WTC11 (cell line): ENCODE data around the gene LAMA5. TPM values are rescaled to one million over a fixed set of nuclear protein-coding genes. Genes with fewer than 3 reads are reported as not detected.

Experiments used
- ATAC-seq: fragments of 200-7000 bp; cut with Tn5 transposase; 2 replicates; pipeline ENCODE4 v1.10.0; 2021; ENCODE audit warnings: mild to moderate bottlenecking, moderate library complexity
- CTCF ChIA-PET: fragments of 300-600 bp; sonication (Branson Sonifier 250); formaldehyde crosslinking; loops from one replicate; lab custom pipeline; 2021; ENCODE audit warnings: antibody characterized with exemption; lab: Charles Lee
- POLR2A ChIA-PET: fragments of 350-600 bp; sonication (Branson Sonifier 250); formaldehyde crosslinking; loops from one replicate; lab custom pipeline; 2021; ENCODE audit warnings: antibody characterized with exemption; lab: Charles Lee
- DNase-seq: peaks from one replicate; pipeline ENCODE4 v3.0.0; 2021; ENCODE audit warnings: low spot score
- H3K27ac Mint-ChIP-seq: 2 replicates; pipeline ENCODE4 v1.8.0; 2021; ENCODE audit warnings: mixed read lengths
- H3K27me3 Mint-ChIP-seq: 2 replicates; pipeline ENCODE4 v1.8.0; 2021; ENCODE audit warnings: low read depth, mild to moderate bottlenecking, moderate library complexity, mixed read lengths
- H3K36me3 Mint-ChIP-seq: 2 replicates; pipeline ENCODE4 v1.8.0; 2021; ENCODE audit warnings: mixed read lengths
- H3K4me1 Mint-ChIP-seq: 2 replicates; pipeline ENCODE4 v1.8.0; 2022; ENCODE audit warnings: mixed read lengths
- H3K4me3 Mint-ChIP-seq: 2 replicates; pipeline ENCODE4 v1.8.0; 2021; ENCODE audit warnings: mild to moderate bottlenecking, moderate library complexity, mixed read lengths
- H3K9me3 Mint-ChIP-seq: 2 replicates; pipeline ENCODE4 v1.8.0; 2021; ENCODE audit warnings: mixed read lengths
- ESRRA ChIP-seq: sonication (generic); formaldehyde crosslinking; IDR thresholded peaks from 2 replicates; pipeline ENCODE4 v1.8.1; 2022; ENCODE audit warnings: mild to moderate bottlenecking, missing genetic modification reagents, borderline replicate concordance
- FOXJ3 ChIP-seq: sonication (generic); formaldehyde crosslinking; IDR thresholded peaks from 2 replicates; pipeline ENCODE4 v1.9.0; 2021; ENCODE audit warnings: missing genetic modification reagents, mild to moderate bottlenecking, borderline replicate concordance
- FOXK1 ChIP-seq: sonication (generic); formaldehyde crosslinking; IDR thresholded peaks from 2 replicates; pipeline ENCODE4 v1.8.0; 2022; ENCODE audit warnings: mild to moderate bottlenecking, moderate library complexity, missing genetic modification reagents
- IRF2 ChIP-seq: sonication (generic); formaldehyde crosslinking; IDR thresholded peaks from 2 replicates; pipeline ENCODE4 v1.8.0; 2022; ENCODE audit warnings: low read depth, missing genetic modification reagents, borderline replicate concordance
- MXD4 ChIP-seq: fragments of 250-450 bp; sonication (Bioruptor Pico); IDR thresholded peaks from 2 replicates; pipeline ENCODE4 v1.8.0; 2021; ENCODE audit warnings: mild to moderate bottlenecking, moderate library complexity, borderline replicate concordance
- NFATC4 ChIP-seq: fragments of 250-450 bp; sonication (Bioruptor Pico); IDR thresholded peaks from 2 replicates; pipeline ENCODE4 v1.9.0; 2021; ENCODE audit warnings: mild to moderate bottlenecking
- OVOL2 ChIP-seq: fragments of 250-450 bp; sonication (Bioruptor Pico); IDR thresholded peaks from 2 replicates; pipeline ENCODE4 v1.9.0; 2021; ENCODE audit warnings: mild to moderate bottlenecking, borderline replicate concordance
- SMAD3 ChIP-seq: sonication (generic); formaldehyde crosslinking; IDR thresholded peaks from 2 replicates; pipeline ENCODE4 v1.8.0; 2022; ENCODE audit warnings: missing genetic modification reagents, mild to moderate bottlenecking, borderline replicate concordance
- SMAD4 ChIP-seq: sonication (generic); formaldehyde crosslinking; IDR thresholded peaks from 2 replicates; pipeline ENCODE4 v1.8.0; 2022; ENCODE audit warnings: mild to moderate bottlenecking, missing genetic modification reagents
- SOX15 ChIP-seq: fragments of 250-450 bp; sonication (Bioruptor Pico); IDR thresholded peaks from 2 replicates; pipeline ENCODE4 v1.9.0; 2021; ENCODE audit warnings: mild to moderate bottlenecking
- SP1 ChIP-seq: sonication (generic); formaldehyde crosslinking; conservative IDR thresholded peaks from 2 replicates; pipeline ENCODE4 v1.8.1; 2022; ENCODE audit warnings: missing genetic modification reagents
- TEAD1 ChIP-seq: sonication (generic); formaldehyde crosslinking; IDR thresholded peaks from 2 replicates; pipeline ENCODE4 v1.8.0; 2022; ENCODE audit warnings: mild to moderate bottlenecking, missing genetic modification reagents
- ZNF263 ChIP-seq: sonication (generic); formaldehyde crosslinking; IDR thresholded peaks from 2 replicates; pipeline ENCODE4 v1.8.1; 2022; ENCODE audit warnings: low read depth, mild to moderate bottlenecking, moderate library complexity, missing genetic modification reagents
- total RNA-seq: library from RNA; stranded (reverse); gene quantifications from 3 replicates; pipeline ENCODE4 v1.2.3, GENCODE V29; 2021
- TF ChIP-seq, protein P1 (sequence below): sonication (generic); formaldehyde crosslinking; IDR thresholded peaks from 2 replicates; pipeline ENCODE4 v1.8.1; 2022; ENCODE audit warnings: missing genetic modification reagents, borderline replicate concordance
- TF ChIP-seq, protein P2 (sequence below): sonication (generic); formaldehyde crosslinking; IDR thresholded peaks from 2 replicates; pipeline ENCODE4 v1.8.1; 2022; ENCODE audit warnings: mild to moderate bottlenecking, moderate library complexity, missing genetic modification reagents
- TF ChIP-seq, protein P3 (sequence below): fragments of 250-450 bp; sonication (Bioruptor Pico); IDR thresholded peaks from 2 replicates; pipeline ENCODE4 v1.9.0; 2021; ENCODE audit warnings: mild to moderate bottlenecking
- TF ChIP-seq, protein P4 (sequence below): sonication (generic); formaldehyde crosslinking; IDR thresholded peaks from 2 replicates; pipeline ENCODE4 v1.8.1; 2022; ENCODE audit warnings: low read depth, missing genetic modification reagents, borderline replicate concordance
- TF ChIP-seq, protein P5 (sequence below): fragments of 250-450 bp; sonication (Bioruptor Pico); IDR thresholded peaks from 2 replicates; pipeline ENCODE4 v1.9.0; 2021; ENCODE audit warnings: mild to moderate bottlenecking
- TF ChIP-seq, protein P6 (sequence below): sonication (generic); formaldehyde crosslinking; conservative IDR thresholded peaks from 2 replicates; pipeline ENCODE4 v1.8.1; 2023; ENCODE audit warnings: mild to moderate bottlenecking, low read depth, missing genetic modification reagents, moderate library complexity
- TF ChIP-seq, protein P7 (sequence below): sonication (generic); formaldehyde crosslinking; IDR thresholded peaks from 2 replicates; pipeline ENCODE4 v1.8.1; 2023; ENCODE audit warnings: mild to moderate bottlenecking, missing genetic modification reagents, moderate library complexity

The LAMA5 gene
- total RNA-seq, 1 experiment from 2014 or later = 329 TPM

DNA sequence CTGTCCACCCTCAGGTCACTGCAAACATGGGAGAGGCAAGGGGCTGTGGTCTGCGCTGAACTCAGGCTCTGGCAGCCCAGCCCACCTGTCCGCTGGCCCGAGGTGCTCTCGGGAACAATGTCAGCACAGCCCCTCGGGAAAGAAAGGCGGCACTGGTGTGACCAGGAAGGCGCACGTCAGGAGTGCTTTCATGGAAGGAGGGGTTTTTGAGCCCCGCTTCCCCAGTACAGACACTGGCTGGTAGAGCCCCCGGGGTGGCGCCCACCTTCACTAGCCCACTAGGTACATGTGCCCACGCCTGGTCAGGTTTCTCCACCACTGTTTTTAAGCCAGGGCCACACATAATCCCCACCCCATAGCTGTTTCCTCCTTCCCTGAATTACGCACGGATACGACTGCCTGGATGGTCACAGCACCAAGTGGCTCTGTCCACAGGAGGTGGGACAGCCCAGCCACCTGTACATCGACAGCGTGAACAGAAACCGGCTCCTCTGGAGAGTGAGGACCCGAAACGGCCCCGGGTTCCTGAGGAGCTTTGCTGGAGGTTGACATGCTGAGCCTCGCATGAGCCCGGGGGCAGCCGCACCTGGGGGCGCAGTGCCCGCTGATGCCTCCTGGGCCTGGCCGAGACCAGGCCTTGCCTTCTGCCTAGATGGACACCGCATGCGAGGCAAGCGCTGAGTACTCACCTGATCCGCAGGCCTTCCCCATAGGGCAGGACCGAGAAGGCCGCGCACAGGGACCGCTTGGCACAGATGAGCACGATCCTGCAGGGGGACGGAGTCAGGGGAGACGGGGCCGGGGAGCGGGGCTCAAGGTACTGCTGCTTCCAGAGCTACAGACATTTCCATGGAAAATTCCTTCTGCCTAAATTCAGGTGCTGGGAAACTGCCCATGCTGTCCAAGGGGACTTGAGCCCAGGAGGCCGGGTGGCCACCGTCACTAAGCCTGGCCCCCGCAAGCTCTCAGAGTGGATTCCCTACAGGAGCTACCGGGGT, 27.4 kb upstream of the LAMA5 start (continued):
- TF ChIP-seq, protein P1, sequence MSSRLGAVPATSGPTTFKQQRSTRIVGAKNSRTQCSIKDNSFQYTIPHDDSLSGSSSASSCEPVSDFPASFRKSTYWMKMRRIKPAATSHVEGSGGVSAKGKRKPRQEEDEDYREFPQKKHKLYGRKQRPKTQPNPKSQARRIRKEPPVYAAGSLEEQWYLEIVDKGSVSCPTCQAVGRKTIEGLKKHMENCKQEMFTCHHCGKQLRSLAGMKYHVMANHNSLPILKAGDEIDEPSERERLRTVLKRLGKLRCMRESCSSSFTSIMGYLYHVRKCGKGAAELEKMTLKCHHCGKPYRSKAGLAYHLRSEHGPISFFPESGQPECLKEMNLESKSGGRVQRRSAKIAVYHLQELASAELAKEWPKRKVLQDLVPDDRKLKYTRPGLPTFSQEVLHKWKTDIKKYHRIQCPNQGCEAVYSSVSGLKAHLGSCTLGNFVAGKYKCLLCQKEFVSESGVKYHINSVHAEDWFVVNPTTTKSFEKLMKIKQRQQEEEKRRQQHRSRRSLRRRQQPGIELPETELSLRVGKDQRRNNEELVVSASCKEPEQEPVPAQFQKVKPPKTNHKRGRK = no peak
- no peak for TF ChIP-seq OVOL2 (CRISPR knock-in tag)
- TF ChIP-seq SMAD3 (CRISPR knock-in tag) = no peak
- TF ChIP-seq, protein P2, sequence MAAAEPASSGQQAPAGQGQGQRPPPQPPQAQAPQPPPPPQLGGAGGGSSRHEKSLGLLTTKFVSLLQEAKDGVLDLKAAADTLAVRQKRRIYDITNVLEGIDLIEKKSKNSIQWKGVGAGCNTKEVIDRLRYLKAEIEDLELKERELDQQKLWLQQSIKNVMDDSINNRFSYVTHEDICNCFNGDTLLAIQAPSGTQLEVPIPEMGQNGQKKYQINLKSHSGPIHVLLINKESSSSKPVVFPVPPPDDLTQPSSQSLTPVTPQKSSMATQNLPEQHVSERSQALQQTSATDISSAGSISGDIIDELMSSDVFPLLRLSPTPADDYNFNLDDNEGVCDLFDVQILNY (CRISPR knock-in tag) = no peak
- no peak for TF ChIP-seq SOX15 (CRISPR knock-in tag)
- no peak for TF ChIP-seq ESRRA (CRISPR knock-in tag)
- no peak for TF ChIP-seq ZNF263 (CRISPR knock-in tag)
- TF ChIP-seq, all 79 proteins: peak for 0

DNA sequence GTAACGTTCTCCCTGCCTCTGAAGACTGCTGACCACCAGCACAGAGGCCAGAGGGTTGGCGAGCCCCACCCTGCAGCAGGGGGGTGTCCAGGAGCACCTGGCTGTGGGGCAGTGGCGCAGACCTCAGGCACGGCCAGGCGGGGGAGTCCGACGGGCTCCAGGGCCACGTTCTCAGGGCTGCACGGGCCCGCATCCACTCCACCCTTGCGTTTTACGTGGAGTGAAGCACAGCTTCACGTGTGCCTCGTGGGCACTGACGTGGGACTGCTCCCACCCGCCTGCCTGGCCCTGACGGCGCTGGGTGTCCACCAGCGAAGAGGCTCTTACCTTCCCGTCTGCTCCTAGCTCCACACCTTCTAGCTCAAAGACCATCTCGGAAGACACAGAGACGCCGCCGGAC, 26.7 kb upstream of the LAMA5 start:
- ATAC-seq = no peak
- CTCF ChIA-PET = interaction anchor here (0.7 to 5.7 kb wide), 8 partner anchors 8 to 397 kb away, joined by 3 to 21 read pairs (median 4); no protein-coding TSS in a partner anchor
- POLR2A ChIA-PET = no interaction called here

More for the DNA sequence above, 26.7 kb upstream of the LAMA5 start:
- Mint-ChIP-seq H3K27ac (no peak overlapping the region), H3K27me3 (no peaks in the 10 kb centered on the region), H3K4me3 (no peak overlapping the region), H3K36me3 (peaks cover 5% of the 10 kb centered on the region), H3K4me1 (peaks cover 2% of the 10 kb centered on the region), H3K9me3 (peaks cover 9% of the 10 kb centered on the region; the same call in 1 of the 2 replicates)
- DNase-seq = no peak
- TF ChIP-seq IRF2 (CRISPR knock-in tag) (no peak), FOXJ3 (CRISPR knock-in tag) (no peak), ZNF263 (CRISPR knock-in tag) (no peak), TEAD1 (CRISPR knock-in tag) (no peak), NFATC4 (CRISPR knock-in tag) (no peak), SMAD4 (CRISPR knock-in tag) (no peak), FOXK1 (CRISPR knock-in tag) (no peak), SMAD3 (CRISPR knock-in tag) (no peak), SOX15 (CRISPR knock-in tag) (no peak), SP1 (CRISPR knock-in tag) (no peak), MXD4 (no peak)
- TF ChIP-seq, protein P3, sequence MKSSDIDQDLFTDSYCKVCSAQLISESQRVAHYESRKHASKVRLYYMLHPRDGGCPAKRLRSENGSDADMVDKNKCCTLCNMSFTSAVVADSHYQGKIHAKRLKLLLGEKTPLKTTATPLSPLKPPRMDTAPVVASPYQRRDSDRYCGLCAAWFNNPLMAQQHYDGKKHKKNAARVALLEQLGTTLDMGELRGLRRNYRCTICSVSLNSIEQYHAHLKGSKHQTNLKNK (CRISPR knock-in tag) = no peak
- TF ChIP-seq, protein P4, sequence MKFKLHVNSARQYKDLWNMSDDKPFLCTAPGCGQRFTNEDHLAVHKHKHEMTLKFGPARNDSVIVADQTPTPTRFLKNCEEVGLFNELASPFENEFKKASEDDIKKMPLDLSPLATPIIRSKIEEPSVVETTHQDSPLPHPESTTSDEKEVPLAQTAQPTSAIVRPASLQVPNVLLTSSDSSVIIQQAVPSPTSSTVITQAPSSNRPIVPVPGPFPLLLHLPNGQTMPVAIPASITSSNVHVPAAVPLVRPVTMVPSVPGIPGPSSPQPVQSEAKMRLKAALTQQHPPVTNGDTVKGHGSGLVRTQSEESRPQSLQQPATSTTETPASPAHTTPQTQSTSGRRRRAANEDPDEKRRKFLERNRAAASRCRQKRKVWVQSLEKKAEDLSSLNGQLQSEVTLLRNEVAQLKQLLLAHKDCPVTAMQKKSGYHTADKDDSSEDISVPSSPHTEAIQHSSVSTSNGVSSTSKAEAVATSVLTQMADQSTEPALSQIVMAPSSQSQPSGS (CRISPR knock-in tag) = no peak
- TF ChIP-seq, protein P5, sequence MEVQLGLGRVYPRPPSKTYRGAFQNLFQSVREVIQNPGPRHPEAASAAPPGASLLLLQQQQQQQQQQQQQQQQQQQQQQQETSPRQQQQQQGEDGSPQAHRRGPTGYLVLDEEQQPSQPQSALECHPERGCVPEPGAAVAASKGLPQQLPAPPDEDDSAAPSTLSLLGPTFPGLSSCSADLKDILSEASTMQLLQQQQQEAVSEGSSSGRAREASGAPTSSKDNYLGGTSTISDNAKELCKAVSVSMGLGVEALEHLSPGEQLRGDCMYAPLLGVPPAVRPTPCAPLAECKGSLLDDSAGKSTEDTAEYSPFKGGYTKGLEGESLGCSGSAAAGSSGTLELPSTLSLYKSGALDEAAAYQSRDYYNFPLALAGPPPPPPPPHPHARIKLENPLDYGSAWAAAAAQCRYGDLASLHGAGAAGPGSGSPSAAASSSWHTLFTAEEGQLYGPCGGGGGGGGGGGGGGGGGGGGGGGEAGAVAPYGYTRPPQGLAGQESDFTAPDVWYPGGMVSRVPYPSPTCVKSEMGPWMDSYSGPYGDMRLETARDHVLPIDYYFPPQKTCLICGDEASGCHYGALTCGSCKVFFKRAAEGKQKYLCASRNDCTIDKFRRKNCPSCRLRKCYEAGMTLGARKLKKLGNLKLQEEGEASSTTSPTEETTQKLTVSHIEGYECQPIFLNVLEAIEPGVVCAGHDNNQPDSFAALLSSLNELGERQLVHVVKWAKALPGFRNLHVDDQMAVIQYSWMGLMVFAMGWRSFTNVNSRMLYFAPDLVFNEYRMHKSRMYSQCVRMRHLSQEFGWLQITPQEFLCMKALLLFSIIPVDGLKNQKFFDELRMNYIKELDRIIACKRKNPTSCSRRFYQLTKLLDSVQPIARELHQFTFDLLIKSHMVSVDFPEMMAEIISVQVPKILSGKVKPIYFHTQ (CRISPR knock-in tag) = no peak
- TF ChIP-seq, protein P6, sequence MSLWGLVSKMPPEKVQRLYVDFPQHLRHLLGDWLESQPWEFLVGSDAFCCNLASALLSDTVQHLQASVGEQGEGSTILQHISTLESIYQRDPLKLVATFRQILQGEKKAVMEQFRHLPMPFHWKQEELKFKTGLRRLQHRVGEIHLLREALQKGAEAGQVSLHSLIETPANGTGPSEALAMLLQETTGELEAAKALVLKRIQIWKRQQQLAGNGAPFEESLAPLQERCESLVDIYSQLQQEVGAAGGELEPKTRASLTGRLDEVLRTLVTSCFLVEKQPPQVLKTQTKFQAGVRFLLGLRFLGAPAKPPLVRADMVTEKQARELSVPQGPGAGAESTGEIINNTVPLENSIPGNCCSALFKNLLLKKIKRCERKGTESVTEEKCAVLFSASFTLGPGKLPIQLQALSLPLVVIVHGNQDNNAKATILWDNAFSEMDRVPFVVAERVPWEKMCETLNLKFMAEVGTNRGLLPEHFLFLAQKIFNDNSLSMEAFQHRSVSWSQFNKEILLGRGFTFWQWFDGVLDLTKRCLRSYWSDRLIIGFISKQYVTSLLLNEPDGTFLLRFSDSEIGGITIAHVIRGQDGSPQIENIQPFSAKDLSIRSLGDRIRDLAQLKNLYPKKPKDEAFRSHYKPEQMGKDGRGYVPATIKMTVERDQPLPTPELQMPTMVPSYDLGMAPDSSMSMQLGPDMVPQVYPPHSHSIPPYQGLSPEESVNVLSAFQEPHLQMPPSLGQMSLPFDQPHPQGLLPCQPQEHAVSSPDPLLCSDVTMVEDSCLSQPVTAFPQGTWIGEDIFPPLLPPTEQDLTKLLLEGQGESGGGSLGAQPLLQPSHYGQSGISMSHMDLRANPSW (CRISPR knock-in tag) = no peak
- TF ChIP-seq, protein P7, sequence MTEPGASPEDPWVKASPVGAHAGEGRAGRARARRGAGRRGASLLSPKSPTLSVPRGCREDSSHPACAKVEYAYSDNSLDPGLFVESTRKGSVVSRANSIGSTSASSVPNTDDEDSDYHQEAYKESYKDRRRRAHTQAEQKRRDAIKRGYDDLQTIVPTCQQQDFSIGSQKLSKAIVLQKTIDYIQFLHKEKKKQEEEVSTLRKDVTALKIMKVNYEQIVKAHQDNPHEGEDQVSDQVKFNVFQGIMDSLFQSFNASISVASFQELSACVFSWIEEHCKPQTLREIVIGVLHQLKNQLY (CRISPR knock-in tag) = no peak
